H1 (cell line): ENCODE measurements around the gene SLC66A1. TPM values are rescaled to one million over a fixed set of nuclear protein-coding genes. Genes with fewer than 3 reads are reported as not detected.

Source experiments
- CTCF ChIA-PET: fragments of 300-600 bp; sonication (Branson Sonifier 250); formaldehyde crosslinking; loops from one replicate; lab custom pipeline; 2021; ENCODE audit not compliant: partially characterized antibody; lab: Charles Lee
- POLR2A ChIA-PET: fragments of 300-600 bp; sonication (Branson Sonifier 250); formaldehyde crosslinking; loops from one replicate; lab custom pipeline; 2021; ENCODE audit warnings: inconsistent platforms; ENCODE audit not compliant: partially characterized antibody; lab: Charles Lee
- DNase-seq, 2 experiments: peaks; one replicate each; pipeline versions ENCODE4 v3.0.0 to v3.0.0-alpha.2; 2010 to 2022; ENCODE audit warnings: low spot score in 2 of 2, low read depth in 1 of 2, mixed read lengths in 1 of 2
- FAIRE-seq: peaks from 2 replicates; lab custom pipeline; 2011; peaks lifted over from hg19 to GRCh38; lab: Jason Lieb, UNC
- H2AFZ ChIP-seq: 2 replicates; pipeline ENCODE4 v1.8.1; 2012; ENCODE audit warnings: low read length, inconsistent platforms
- H2AK5ac ChIP-seq: 2 replicates; pipeline ENCODE4 v1.6.1; 2013; ENCODE audit warnings: low read depth, low read length
- H2BK120ac ChIP-seq: replicated peaks from 2 replicates; pipeline ENCODE3; 2013; ENCODE audit warnings: low read depth, low read length, inconsistent platforms
- H2BK12ac ChIP-seq: 2 replicates; pipeline ENCODE4 v1.6.1; 2013; ENCODE audit warnings: low read depth, low read length
- H2BK15ac ChIP-seq: 2 replicates; pipeline ENCODE4 v1.6.1; 2013; ENCODE audit warnings: low read length
- H2BK20ac ChIP-seq: 2 replicates; pipeline ENCODE4 v1.6.1; 2013; ENCODE audit warnings: low read length
- H2BK5ac ChIP-seq: 2 replicates; pipeline ENCODE4 v1.6.1; 2013; ENCODE audit warnings: low read depth, low read length
- H3K14ac ChIP-seq: 2 replicates; pipeline ENCODE4 v1.6.1; 2013; ENCODE audit warnings: inconsistent platforms; ENCODE audit not compliant: insufficient read length
- H3K18ac ChIP-seq: 2 replicates; pipeline ENCODE4 v1.6.1; 2013; ENCODE audit warnings: low read length; ENCODE audit errors: extremely low read depth
- H3K23ac ChIP-seq: 2 replicates; pipeline ENCODE4 v1.6.1; 2013; ENCODE audit warnings: inconsistent platforms; ENCODE audit not compliant: insufficient read length
- H3K23me2 ChIP-seq: 2 replicates; pipeline ENCODE4 v1.6.1; 2013; ENCODE audit warnings: low read depth, low read length
- H3K27ac ChIP-seq: 2 replicates; pipeline ENCODE4 v1.6.1; 2011; ENCODE audit warnings: low read depth, low read length, inconsistent platforms
- H3K27me3 ChIP-seq, 4 experiments: replicated peaks in 1 of 4; 1 replicate in 1 of 4; 2 replicates in 3 of 4; pipeline versions ENCODE4 v1.6.1 to v1.8.1; 2011 to 2013; ENCODE audit warnings: low read length in 3 of 4, mild to moderate bottlenecking in 3 of 4, inconsistent platforms in 2 of 4, mixed read lengths in 2 of 4, moderate library complexity in 1 of 4; ENCODE audit not compliant: control insufficient read depth in 3 of 4, insufficient read depth in 3 of 4; ENCODE audit errors: extremely low read depth in 1 of 4
- H3K36me3 ChIP-seq, 4 experiments: 2 replicates each; pipeline versions ENCODE4 v1.6.1 to v1.8.1; 2011 to 2013; ENCODE audit warnings: mild to moderate bottlenecking in 4 of 4, low read length in 3 of 4, moderate library complexity in 2 of 4, control low read depth in 1 of 4, inconsistent platforms in 1 of 4; ENCODE audit not compliant: insufficient read depth in 4 of 4, control insufficient read depth in 2 of 4
- H3K4ac ChIP-seq: replicated peaks from 2 replicates; pipeline ENCODE3; 2013; ENCODE audit warnings: low read length, low read depth, mixed read lengths, inconsistent platforms; ENCODE audit not compliant: insufficient read length
- H3K4me1 ChIP-seq, 4 experiments: replicated peaks in 1 of 4; 1 replicate in 1 of 4; 2 replicates in 3 of 4; pipeline versions ENCODE4 v1.6.1 to v1.8.1; 2011 to 2013; ENCODE audit warnings: low read length in 3 of 4, inconsistent platforms in 2 of 4, mixed read lengths in 1 of 4; ENCODE audit not compliant: insufficient read depth in 4 of 4, control insufficient read depth in 3 of 4
- H3K4me2 ChIP-seq, 2 experiments: 2 replicates each; pipeline versions ENCODE4 v1.6.1 to v1.8.1; 2011 to 2013; ENCODE audit warnings: low read depth in 2 of 2, low read length in 2 of 2, control low read depth in 1 of 2, inconsistent platforms in 1 of 2, mild to moderate bottlenecking in 1 of 2; ENCODE audit not compliant: insufficient read depth in 1 of 2
- H3K4me3 ChIP-seq, 4 experiments: fragments of 200-600, 300-600 bp in 1 of 4; sonication (generic), shearing (Covaris generic), sonication (Bioruptor Twin) in 1 of 4; 2 replicates each; pipeline versions ENCODE4 v1.5.1 to v1.8.1; 2011 to 2016; ENCODE audit warnings: low read length in 4 of 4, low read depth in 3 of 4, control low read depth in 2 of 4, inconsistent platforms in 2 of 4, mild to moderate bottlenecking in 2 of 4, mixed read lengths in 1 of 4, moderate library complexity in 1 of 4; ENCODE audit not compliant: insufficient read depth in 2 of 4; ENCODE audit errors: extremely low read depth in 1 of 4
- H3K56ac ChIP-seq: replicated peaks from 2 replicates; pipeline ENCODE3; 2013; ENCODE audit warnings: low read depth, mild to moderate bottlenecking, mixed read lengths, low read length, inconsistent platforms; ENCODE audit not compliant: insufficient read length
- H3K79me1 ChIP-seq: 2 replicates; pipeline ENCODE4 v1.6.1; 2013; ENCODE audit warnings: low read depth, low read length, control low read depth
- H3K79me2 ChIP-seq, 2 experiments: 2 replicates each; pipeline versions ENCODE4 v1.6.1 to v1.8.1; 2012 to 2013; ENCODE audit warnings: low read length in 2 of 2, mild to moderate bottlenecking in 2 of 2, inconsistent platforms in 1 of 2; ENCODE audit not compliant: insufficient read depth in 2 of 2, control insufficient read depth in 1 of 2
- H3K9ac ChIP-seq, 4 experiments: replicated peaks in 1 of 4; 1 replicate in 1 of 4; 2 replicates in 3 of 4; pipeline versions ENCODE4 v1.6.1 to v1.8.1; 2011 to 2013; ENCODE audit warnings: low read depth in 3 of 4, low read length in 3 of 4, control low read depth in 2 of 4, mild to moderate bottlenecking in 2 of 4, moderate library complexity in 2 of 4, inconsistent platforms in 1 of 4; ENCODE audit errors: extremely low read depth in 1 of 4
- H3K9me3 ChIP-seq, 2 experiments: 2 replicates each; pipeline versions ENCODE4 v1.6.1 to v1.8.1; 2012 to 2013; ENCODE audit warnings: mild to moderate bottlenecking in 2 of 2, moderate library complexity in 2 of 2, control low read depth in 1 of 2, inconsistent platforms in 1 of 2, low read depth in 1 of 2, low read length in 1 of 2, mixed read lengths in 1 of 2; ENCODE audit not compliant: insufficient read depth in 2 of 2
- H4K20me1 ChIP-seq, 2 experiments: replicated peaks in 1 of 2; 2 replicates each; pipeline versions ENCODE3 to v1.8.1; 2011 to 2013; ENCODE audit warnings: inconsistent platforms in 2 of 2, low read length in 2 of 2, mild to moderate bottlenecking in 1 of 2; ENCODE audit not compliant: insufficient read depth in 2 of 2, control insufficient read depth in 1 of 2
- H4K5ac ChIP-seq: 2 replicates; pipeline ENCODE4 v1.6.1; 2013; ENCODE audit warnings: low read length, low read depth, mixed read lengths, inconsistent platforms; ENCODE audit not compliant: insufficient read length
- H4K8ac ChIP-seq: 2 replicates; pipeline ENCODE4 v1.8.0; 2013; ENCODE audit warnings: mild to moderate bottlenecking, moderate library complexity, low read length, inconsistent platforms; ENCODE audit not compliant: insufficient read depth; ENCODE audit errors: extremely low read depth
- H4K91ac ChIP-seq: replicated peaks from 2 replicates; pipeline ENCODE3; 2013; ENCODE audit warnings: low read length, mixed read lengths, inconsistent platforms; ENCODE audit not compliant: insufficient read length
- CBX5 ChIP-seq: fragments of 300-800, 300-1000 bp; sonication (generic); IDR thresholded peaks from 2 replicates; pipeline ENCODE4 v1.7.1; 2016; ENCODE audit warnings: antibody characterized with exemption, low read length, low read depth
- CEBPB ChIP-seq: IDR thresholded peaks from 2 replicates; pipeline ENCODE4 v1.6.1; 2012; ENCODE audit warnings: low read depth, low read length
- KDM1A ChIP-seq: fragments of 200-600, 300-600 bp; sonication (generic); IDR thresholded peaks from 2 replicates; pipeline ENCODE4 v1.7.1; 2016; ENCODE audit warnings: mild to moderate bottlenecking, low read length, borderline replicate concordance
- POLR2AphosphoS5 ChIP-seq: IDR thresholded peaks from 2 replicates; pipeline ENCODE4 v1.6.1; 2011; ENCODE audit warnings: low read depth, low read length
- SIX5 ChIP-seq: IDR thresholded peaks from 2 replicates; pipeline ENCODE4 v1.6.1; 2011; ENCODE audit warnings: mild to moderate bottlenecking, low read depth, low read length
- SRF ChIP-seq: IDR thresholded peaks from 2 replicates; pipeline ENCODE4 v1.6.1; 2011; ENCODE audit warnings: mild to moderate bottlenecking, low read depth, low read length, moderate library complexity
- TCF12 ChIP-seq: IDR thresholded peaks from 2 replicates; pipeline ENCODE4 v1.6.1; 2011; ENCODE audit warnings: low read depth, mild to moderate bottlenecking, low read length
- TEAD4 ChIP-seq: IDR thresholded peaks from 2 replicates; pipeline ENCODE4 v1.6.1; 2012; ENCODE audit warnings: low read depth, low read length, inconsistent platforms, mixed read lengths
- polyA plus RNA-seq, 7 experiments: library from polyadenylated mRNA; depleted of rRNA in 3 of 7; stranded (reverse) in 5 of 7; unstranded in 2 of 7; fragments of >200 nt in 5 of 7; fragments of 200-250 nt in 2 of 7; gene quantifications; 1 replicate in 5 of 7; 2 replicates in 1 of 7; 4 replicates in 1 of 7; pipeline versions ENCODE4 v1.2.1 to v1.2.3, GENCODE V29; 2011 to 2013; ENCODE audit warnings: missing spikeins in 2 of 7, mixed read lengths in 2 of 7
- total RNA-seq: library from RNA; stranded (reverse); fragmentation: NEBNext Ultra II Directional; extraction: Animal tissue kit (Norgen Biotek cat#: 25700); gene quantifications from 2 replicates; pipeline ENCODE4 v1.2.1, GENCODE V29; 2021
- TF ChIP-seq, protein P1 (sequence below): IDR thresholded peaks from 2 replicates; pipeline ENCODE4 v1.6.1; 2012; ENCODE audit warnings: low read length, inconsistent platforms

The SLC66A1 gene
- total and polyA plus RNA-seq, 2 of the 8 experiments (the other 6 are each of a cell fraction or from before 2014, with no cell fraction given), result 16.8 to 27.9 TPM

DNA sequence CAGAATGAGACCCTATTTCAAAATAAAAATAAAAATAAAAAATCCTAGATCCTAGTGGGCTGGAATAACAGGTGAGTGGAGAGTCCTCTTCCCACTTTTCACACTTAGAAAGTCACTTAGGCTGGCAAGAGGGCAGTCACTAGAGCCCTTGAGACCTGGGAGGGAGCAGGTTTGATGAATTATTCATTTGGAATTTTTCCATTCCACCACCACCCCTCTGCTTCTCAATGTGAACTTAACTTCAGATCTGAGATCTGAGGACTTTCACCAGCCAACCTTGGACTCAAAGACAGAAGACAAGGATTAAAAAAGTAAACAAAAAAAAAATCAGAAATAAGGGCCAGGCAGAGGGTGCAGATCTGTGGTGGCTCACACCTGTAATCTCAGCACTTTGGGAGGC lies 40.1 kb upstream of the SLC66A1 start:
- H2BK15ac ChIP-seq, result no peak overlapping the region
- H3K4ac ChIP-seq, result no peak overlapping the region
- H2AFZ ChIP-seq, result no peak overlapping the region
- no peak overlapping the region for H4K8ac ChIP-seq
- no peak for DNase-seq
- no peak overlapping the region for H2BK12ac ChIP-seq
- H3K18ac ChIP-seq, result no peak overlapping the region
- no peak overlapping the region for H2BK120ac ChIP-seq
- H3K79me2 ChIP-seq, result no peaks in the 10 kb centered on the region
- H3K4me1 ChIP-seq, result no peaks in the 10 kb centered on the region
- TF ChIP-seq SRF, result no peak
- no peak for TF ChIP-seq CBX5
- no peak for TF ChIP-seq SIX5
- TF ChIP-seq POLR2AphosphoS5, result no peak
- TF ChIP-seq, protein P1, sequence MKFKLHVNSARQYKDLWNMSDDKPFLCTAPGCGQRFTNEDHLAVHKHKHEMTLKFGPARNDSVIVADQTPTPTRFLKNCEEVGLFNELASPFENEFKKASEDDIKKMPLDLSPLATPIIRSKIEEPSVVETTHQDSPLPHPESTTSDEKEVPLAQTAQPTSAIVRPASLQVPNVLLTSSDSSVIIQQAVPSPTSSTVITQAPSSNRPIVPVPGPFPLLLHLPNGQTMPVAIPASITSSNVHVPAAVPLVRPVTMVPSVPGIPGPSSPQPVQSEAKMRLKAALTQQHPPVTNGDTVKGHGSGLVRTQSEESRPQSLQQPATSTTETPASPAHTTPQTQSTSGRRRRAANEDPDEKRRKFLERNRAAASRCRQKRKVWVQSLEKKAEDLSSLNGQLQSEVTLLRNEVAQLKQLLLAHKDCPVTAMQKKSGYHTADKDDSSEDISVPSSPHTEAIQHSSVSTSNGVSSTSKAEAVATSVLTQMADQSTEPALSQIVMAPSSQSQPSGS, result no peak
- no peak for TF ChIP-seq KDM1A
- no peak for TF ChIP-seq TCF12
- no peak for TF ChIP-seq CEBPB
- TF ChIP-seq TEAD4, result no peak
- no peak for FAIRE-seq
- H3K9me3 ChIP-seq, result no peaks in the 10 kb centered on the region
- no peaks in the 10 kb centered on the region for H4K20me1 ChIP-seq
- no peak overlapping the region for H3K14ac ChIP-seq
- ChIA-PET CTCF (interaction anchor here (0.6 to 0.7 kb wide), 2 partner anchors 216 to 294 kb away, joined by 3 to 6 read pairs; no protein-coding TSS in a partner anchor), POLR2A (interaction anchor here (1.6 kb wide), 1 partner anchor 18 kb away, joined by 6 read pairs; no protein-coding TSS in a partner anchor)
- H3K4me2 ChIP-seq, result no peak overlapping the region
- no peak overlapping the region for H3K27ac ChIP-seq
- no peak overlapping the region for H3K56ac ChIP-seq
- H3K23me2 ChIP-seq, result no peaks in the 10 kb centered on the region
- no peak overlapping the region for H2AK5ac ChIP-seq
- H4K5ac ChIP-seq, result no peak overlapping the region
- no peak overlapping the region for H3K9ac ChIP-seq
- no peaks in the 10 kb centered on the region for H3K79me1 ChIP-seq
- H3K36me3 ChIP-seq, result no peaks in the 10 kb centered on the region
- H3K4me3 ChIP-seq, result no peak overlapping the region
- H4K91ac ChIP-seq, result no peak overlapping the region
- peaks cover 0 to 3% (median 1%) of the 10 kb centered on the region in 4 experiments; a peak in 1 of 7 replicates for H3K27me3 ChIP-seq
- H2BK20ac ChIP-seq, result no peak overlapping the region
- no peak overlapping the region for H3K23ac ChIP-seq
- no peak overlapping the region for H2BK5ac ChIP-seq
